ENCODE measurements around the gene SFMBT2. TPM values are rescaled to one million over a fixed set of nuclear protein-coding genes. Genes with fewer than 3 reads are reported as not detected.

SFMBT2 gene
- total RNA-seq, 6 experiments from 2014 or later, result 1.4 to 3.4 (median 1.8) TPM

- ATAC-seq (no peak), DNase-seq (no peak)
- no peak overlapping the region for H3K27ac ChIP-seq
- no peaks in the 10 kb centered on the region for H3K36me3 ChIP-seq
- TF ChIP-seq CTCF (IDR thresholded peaks at IDR 0.05), result no peak
- no peak for TF ChIP-seq POLR2A (IDR thresholded peaks at IDR 0.05)
- intact Hi-C loops (cut with DNase I), result no loop called here
- no peaks in the 10 kb centered on the region for H3K4me1 ChIP-seq
- 56% methylated on average over 3 of the region's 3 CpGs for WGBS (ENCODE audit: insufficient coverage, low coverage, low lambda C conversion rate, missing lambda C conversion rate)
- no peaks in the 10 kb centered on the region for H3K9me3 ChIP-seq
- no peaks in the 10 kb centered on the region for H3K27me3 ChIP-seq
- H3K4me3 ChIP-seq, result no peak overlapping the region
Observed at GRCh38 chr10:7361316-7361715, 49.5 kb downstream of the SFMBT2 start.

- Histone ChIP-seq H3K4me1 (no peaks in the 10 kb centered on the region), H3K27ac (no peak overlapping the region), H3K27me3 (no peaks in the 10 kb centered on the region), H3K4me3 (no peak overlapping the region), H3K9me3 (no peaks in the 10 kb centered on the region), H3K36me3 (no peaks in the 10 kb centered on the region)
- 50% methylated on average over 5 of the region's 7 CpGs for WGBS (ENCODE audit: insufficient coverage, low coverage, low lambda C conversion rate, missing lambda C conversion rate)
- ATAC-seq (no peak), DNase-seq (no peak)
- intact Hi-C loops (cut with DNase I), result no loop called here
- no peak for TF ChIP-seq POLR2A (IDR thresholded peaks at IDR 0.05)
Observed at GRCh38 chr10:7359954-7360353, 50.9 kb downstream of the SFMBT2 start.

GRCh38 chr10:7359356-7359755 is 51.5 kb downstream of the SFMBT2 start:
- Histone ChIP-seq H3K27me3 (no peaks in the 10 kb centered on the region), H3K36me3 (no peaks in the 10 kb centered on the region), H3K9me3 (no peaks in the 10 kb centered on the region), H3K27ac (no peak overlapping the region), H3K4me1 (no peaks in the 10 kb centered on the region), H3K4me3 (no peak overlapping the region)
- intact Hi-C loops (cut with DNase I), result no loop called here
- WGBS (ENCODE audit: insufficient coverage, low coverage, low lambda C conversion rate, missing lambda C conversion rate), result 67% methylated on average over 7 of the region's 7 CpGs
- DNase-seq (no peak), ATAC-seq (no peak)
- TF ChIP-seq CTCF (IDR thresholded peaks at IDR 0.05) (no peak), POLR2A (IDR thresholded peaks at IDR 0.05) (no peak)

- ATAC-seq (no peak), DNase-seq (no peak)
- H3K9me3 ChIP-seq, result no peaks in the 10 kb centered on the region
- H3K36me3 ChIP-seq, result no peaks in the 10 kb centered on the region
- no peaks in the 10 kb centered on the region for H3K27me3 ChIP-seq
- no peak overlapping the region for H3K4me3 ChIP-seq
- TF ChIP-seq CTCF (IDR thresholded peaks at IDR 0.05) (no peak), POLR2A (IDR thresholded peaks at IDR 0.05) (no peak)
- no peaks in the 10 kb centered on the region for H3K4me1 ChIP-seq
- intact Hi-C loops (cut with DNase I), result no loop called here
- no peak overlapping the region for H3K27ac ChIP-seq
- 68% methylated on average over 3 of the region's 6 CpGs for WGBS (ENCODE audit: insufficient coverage, low coverage, low lambda C conversion rate, missing lambda C conversion rate)
Observed at GRCh38 chr10:7357193-7357592, 53.6 kb downstream of the SFMBT2 start.

DNA sequence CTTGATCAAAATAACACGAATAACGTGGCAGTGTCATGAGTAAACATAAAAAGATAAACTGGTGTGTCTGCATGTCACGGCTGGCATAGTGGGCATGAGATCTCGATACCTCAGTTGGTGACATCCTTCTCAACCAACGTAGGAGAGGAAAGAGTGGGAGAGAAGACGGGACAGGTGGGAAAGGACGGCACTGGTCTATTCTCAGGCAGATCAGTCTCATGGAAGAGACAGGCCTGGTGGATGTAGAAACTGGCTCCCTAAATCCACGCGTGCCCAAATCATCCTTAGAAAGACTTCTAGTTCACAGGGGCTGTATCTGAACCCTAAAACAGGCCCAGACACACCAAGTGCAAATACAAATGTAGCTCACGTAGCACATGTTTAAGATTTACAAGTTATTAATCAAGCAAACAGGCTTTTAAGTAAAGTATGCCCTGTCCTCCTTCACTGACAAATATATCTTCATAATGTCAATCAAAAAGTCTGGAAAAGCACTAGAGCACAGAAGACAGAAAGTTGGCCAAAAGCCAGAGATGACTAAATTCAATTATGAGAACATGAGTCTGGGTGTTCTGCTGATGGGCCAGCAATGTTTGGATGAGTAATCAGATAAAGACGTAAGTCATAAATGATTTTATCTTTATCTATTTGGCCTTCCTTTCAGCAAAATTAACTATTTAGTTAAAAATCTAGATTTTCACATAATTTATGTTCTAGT is 56.3 kb downstream of the SFMBT2 start:
- intact Hi-C loops (cut with DNase I), result no loop called here
- ATAC-seq (no peak), DNase-seq (no peak)
- no peak for TF ChIP-seq POLR2A (IDR thresholded peaks at IDR 0.05)
- no peak for TF ChIP-seq CTCF (IDR thresholded peaks at IDR 0.05)
- 74% methylated on average over 8 of the region's 11 CpGs for WGBS (ENCODE audit: insufficient coverage, low coverage, low lambda C conversion rate, missing lambda C conversion rate)
- Histone ChIP-seq H3K36me3 (no peaks in the 10 kb centered on the region), H3K9me3 (no peaks in the 10 kb centered on the region), H3K27ac (no peak overlapping the region), H3K27me3 (no peaks in the 10 kb centered on the region), H3K4me3 (no peak overlapping the region), H3K4me1 (no peaks in the 10 kb centered on the region)

Data from right lobe of liver (tissue), 6 donors.